H1 (cell line): ENCODE measurements around the gene PTBP1. TPM values are rescaled to one million over a fixed set of nuclear protein-coding genes. Genes with fewer than 3 reads are reported as not detected.

Experiments
- CBX5 ChIP-seq: fragments of 300-800, 300-1000 bp; sonication (generic); IDR thresholded peaks from 2 replicates; pipeline ENCODE4 v1.7.1; 2016; ENCODE audit warnings: antibody characterized with exemption, low read length, low read depth
- CTBP2 ChIP-seq: IDR thresholded peaks from 2 replicates; pipeline ENCODE4 v1.7.0; 2011; ENCODE audit warnings: borderline replicate concordance, mild to moderate bottlenecking, moderate library complexity, mixed read lengths, low read length; ENCODE audit not compliant: insufficient read depth, insufficient read length
- CTCF ChIP-seq, 3 experiments: IDR thresholded peaks; 1 replicate in 2 of 3; 2 replicates in 1 of 3; pipeline versions ENCODE4 v1.5.1 to v1.6.1; 2011; ENCODE audit warnings: low read length in 3 of 3, mild to moderate bottlenecking in 3 of 3, inconsistent platforms in 2 of 3, low read depth in 1 of 3, moderate library complexity in 1 of 3; ENCODE audit not compliant: insufficient read depth in 1 of 3; ENCODE audit errors: control extremely low read depth in 1 of 3
- EGR1 ChIP-seq: IDR thresholded peaks from 2 replicates; pipeline ENCODE4 v1.6.1; 2011; ENCODE audit warnings: low read depth, low read length, borderline replicate concordance
- FOSL1 ChIP-seq: IDR thresholded peaks from 2 replicates; pipeline ENCODE4 v1.6.1; 2011; ENCODE audit warnings: mild to moderate bottlenecking, low read depth, low read length, moderate library complexity; ENCODE audit not compliant: insufficient read depth
- KDM4A ChIP-seq: IDR thresholded peaks from one replicate; pipeline ENCODE4 v1.7.1; 2012; ENCODE audit warnings: low read depth, mild to moderate bottlenecking, moderate library complexity, low read length, inconsistent platforms; ENCODE audit not compliant: severe bottlenecking
- KDM5A ChIP-seq: fragments of 200-600 bp; IDR thresholded peaks from 2 replicates; pipeline ENCODE4 v1.7.1; 2012; ENCODE audit warnings: mild to moderate bottlenecking, low read length, inconsistent platforms, mixed read lengths
- RAD21 ChIP-seq, 2 experiments: IDR thresholded peaks in 1 of 2; conservative IDR thresholded peaks in 1 of 2; 2 replicates each; pipeline ENCODE4 v1.6.1; 2011; ENCODE audit warnings: low read depth in 2 of 2, low read length in 2 of 2, improper control_type of control experiment in 1 of 2, inconsistent platforms in 1 of 2, mild to moderate bottlenecking in 1 of 2, moderate library complexity in 1 of 2
- polyA plus RNA-seq, 7 experiments: library from polyadenylated mRNA; depleted of rRNA in 3 of 7; stranded (reverse) in 5 of 7; unstranded in 2 of 7; fragments of >200 nt in 5 of 7; fragments of 200-250 nt in 2 of 7; gene quantifications; 1 replicate in 5 of 7; 2 replicates in 1 of 7; 4 replicates in 1 of 7; pipeline versions ENCODE4 v1.2.1 to v1.2.3, GENCODE V29; 2011 to 2013; ENCODE audit warnings: missing spikeins in 2 of 7, mixed read lengths in 2 of 7
- total RNA-seq: library from RNA; stranded (reverse); fragmentation: NEBNext Ultra II Directional; extraction: Animal tissue kit (Norgen Biotek cat#: 25700); gene quantifications from 2 replicates; pipeline ENCODE4 v1.2.1, GENCODE V29; 2021

Gene PTBP1
- total and polyA plus RNA-seq, 2 of the 8 experiments (the other 6 are each of a cell fraction or from before 2014, with no cell fraction given): 528 to 888 TPM

- TF ChIP-seq RAD21 (IDR thresholded peaks at IDR 0.05 in 1 of 2, conservative IDR thresholded peaks at IDR 0.05 in 1 of 2; ENCODE audit: low read depth in 2 of 2, low read length in 2 of 2) (no peak), KDM4A (no peak), CTBP2 (no peak), KDM5A (no peak), CTCF (IDR thresholded peaks at IDR 0.05; ENCODE audit: control extremely low read depth in 1 of 3, insufficient read depth in 1 of 3, low read depth in 1 of 3, low read length in 3 of 3) (no peak), EGR1 (no peak), CBX5 (no peak), FOSL1 (no peak)
These were observed 44.4 kb upstream of the PTBP1 start (continued) for GRCh38 chr19:752652-753517.
